Thoracic aorta (tissue), 2 donors: ENCODE results near the gene TMPRSS3. TPM values are rescaled to one million over a fixed set of nuclear protein-coding genes. Genes with fewer than 3 reads are reported as not detected.

Experiments used
- ATAC-seq: fragments of 150-250 bp; one replicate; pipeline ENCODE4 v1.8.0; 2017; ENCODE audit warnings: low read depth; ENCODE audit not compliant: insufficient number of reproducible peaks, low FRiP score
- DNase-seq: peaks from one replicate; pipeline ENCODE4 v3.0.0-alpha.2; 2020; ENCODE audit warnings: low spot score
- H3K27ac ChIP-seq, 2 donors: fragments of 200-600 bp; sonication (generic); 1 replicate in 1 of 2; 2 replicates in 1 of 2; pipeline ENCODE4 v1.5.1; 2016; ENCODE audit warnings: mild to moderate bottlenecking in 2 of 2, moderate library complexity in 2 of 2
- H3K27me3 ChIP-seq: fragments of 200-600 bp; sonication (generic); replicated peaks from 2 replicates; pipeline ENCODE4 v1.6.0; 2016; ENCODE audit warnings: mild to moderate bottlenecking; ENCODE audit not compliant: insufficient read depth
- H3K36me3 ChIP-seq: fragments of 200-600 bp; sonication (generic); one replicate; pipeline ENCODE4 v1.5.1; 2016
- H3K4me1 ChIP-seq, 2 donors: fragments of 200-600 bp; sonication (generic); 1 replicate in 1 of 2; 2 replicates in 1 of 2; pipeline versions ENCODE4 v1.5.1 to v1.6.0; 2016; ENCODE audit warnings: low read depth in 2 of 2, mild to moderate bottlenecking in 1 of 2; ENCODE audit not compliant: control insufficient read depth in 1 of 2
- H3K4me3 ChIP-seq: fragments of 200-600 bp; sonication (generic); 2 replicates; pipeline ENCODE4 v1.5.1; 2016; ENCODE audit warnings: mild to moderate bottlenecking
- H3K9me3 ChIP-seq: fragments of 200-600 bp; sonication (generic); 2 replicates; pipeline ENCODE4 v1.5.1; 2016
- total RNA-seq, 2 donors: library from RNA; depleted of rRNA; stranded (reverse); fragments of >200 nt; gene quantifications; one replicate each; pipeline versions ENCODE4 v1.1.0 to v1.2.3, GENCODE V29; 2016
- TF ChIP-seq, protein P1 (sequence below): fragments of 200-600 bp; sonication (generic); IDR thresholded peaks from one replicate; pipeline ENCODE4 v1.5.1; 2019; ENCODE audit warnings: antibody characterized with exemption

Gene TMPRSS3
- total RNA-seq, 2 donors from 2014 or later, result not detected

DNA sequence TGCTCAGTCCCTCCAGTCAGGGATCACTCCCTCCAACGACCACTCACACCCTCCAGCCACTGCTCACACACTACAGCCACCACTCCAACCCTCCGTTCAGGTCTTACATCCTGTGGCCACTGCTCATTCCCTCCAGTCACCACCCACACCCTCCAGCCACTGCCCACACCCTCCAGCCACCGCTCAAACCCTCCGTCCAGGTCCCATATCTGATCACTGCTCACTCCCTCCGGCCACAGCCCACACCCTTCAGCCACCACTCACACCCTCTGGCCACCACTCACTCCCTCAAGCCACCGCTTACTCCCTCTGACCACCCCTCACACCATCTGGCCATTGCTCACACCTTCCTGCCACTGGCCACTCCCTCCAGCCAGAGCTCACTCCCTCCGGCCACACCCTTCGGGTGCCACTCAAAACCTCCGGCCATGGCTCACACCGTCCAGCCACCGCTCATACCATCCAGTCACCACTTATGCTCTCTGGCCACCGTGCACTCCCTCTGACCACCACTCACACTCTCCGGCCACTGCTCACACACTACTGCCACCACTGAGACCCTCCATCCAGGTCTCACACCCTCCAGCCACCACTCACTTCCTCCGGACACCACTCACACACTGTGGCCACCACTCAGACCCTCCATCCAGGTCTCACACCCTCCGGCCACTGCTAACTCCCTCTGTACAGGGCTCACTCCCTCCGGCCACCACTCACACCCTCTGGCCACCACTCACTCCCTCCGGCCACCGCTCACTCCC lies 24.8 kb downstream of the TMPRSS3 start:
- Histone ChIP-seq H3K27ac (no peak overlapping the region), H3K4me3 (no peak overlapping the region), H3K4me1 (no peaks in the 10 kb centered on the region), H3K36me3 (no peaks in the 10 kb centered on the region), H3K9me3 (no peaks in the 10 kb centered on the region), H3K27me3 (no peaks in the 10 kb centered on the region)
- ATAC-seq, result no peak
- TF ChIP-seq, protein P1, sequence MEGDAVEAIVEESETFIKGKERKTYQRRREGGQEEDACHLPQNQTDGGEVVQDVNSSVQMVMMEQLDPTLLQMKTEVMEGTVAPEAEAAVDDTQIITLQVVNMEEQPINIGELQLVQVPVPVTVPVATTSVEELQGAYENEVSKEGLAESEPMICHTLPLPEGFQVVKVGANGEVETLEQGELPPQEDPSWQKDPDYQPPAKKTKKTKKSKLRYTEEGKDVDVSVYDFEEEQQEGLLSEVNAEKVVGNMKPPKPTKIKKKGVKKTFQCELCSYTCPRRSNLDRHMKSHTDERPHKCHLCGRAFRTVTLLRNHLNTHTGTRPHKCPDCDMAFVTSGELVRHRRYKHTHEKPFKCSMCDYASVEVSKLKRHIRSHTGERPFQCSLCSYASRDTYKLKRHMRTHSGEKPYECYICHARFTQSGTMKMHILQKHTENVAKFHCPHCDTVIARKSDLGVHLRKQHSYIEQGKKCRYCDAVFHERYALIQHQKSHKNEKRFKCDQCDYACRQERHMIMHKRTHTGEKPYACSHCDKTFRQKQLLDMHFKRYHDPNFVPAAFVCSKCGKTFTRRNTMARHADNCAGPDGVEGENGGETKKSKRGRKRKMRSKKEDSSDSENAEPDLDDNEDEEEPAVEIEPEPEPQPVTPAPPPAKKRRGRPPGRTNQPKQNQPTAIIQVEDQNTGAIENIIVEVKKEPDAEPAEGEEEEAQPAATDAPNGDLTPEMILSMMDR, result no peak
- no peak for DNase-seq

DNA sequence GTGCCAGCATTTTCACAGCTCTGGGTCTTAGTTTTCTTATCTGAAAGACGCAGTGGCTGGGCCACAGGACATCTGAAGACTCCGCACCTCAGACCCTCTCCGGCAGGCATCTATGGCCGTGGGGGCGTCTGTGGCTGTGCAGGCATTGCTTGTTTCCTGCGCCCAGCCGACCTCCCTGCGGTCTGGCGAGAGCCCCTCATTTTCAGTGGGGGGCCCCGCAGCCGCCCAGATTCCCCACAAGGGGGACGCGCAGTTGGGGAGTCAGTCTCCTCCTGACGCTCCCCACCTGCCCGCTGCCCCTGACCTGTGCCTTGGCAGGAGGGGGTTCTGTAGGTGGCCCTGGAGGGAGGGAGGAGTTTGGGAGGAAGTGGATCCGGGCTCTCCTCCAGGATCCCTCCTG lies 26.0 kb downstream of the TMPRSS3 start:
- TF ChIP-seq, protein P1, result no peak
- ATAC-seq, result no peak
- no peak overlapping the region for H3K27ac ChIP-seq
- H3K4me3 ChIP-seq, result no peak overlapping the region
- H3K36me3 ChIP-seq, result no peaks in the 10 kb centered on the region
- H3K27me3 ChIP-seq, result no peaks in the 10 kb centered on the region
- H3K4me1 ChIP-seq, result no peaks in the 10 kb centered on the region
- no peaks in the 10 kb centered on the region for H3K9me3 ChIP-seq
- DNase-seq, result no peak

DNA sequence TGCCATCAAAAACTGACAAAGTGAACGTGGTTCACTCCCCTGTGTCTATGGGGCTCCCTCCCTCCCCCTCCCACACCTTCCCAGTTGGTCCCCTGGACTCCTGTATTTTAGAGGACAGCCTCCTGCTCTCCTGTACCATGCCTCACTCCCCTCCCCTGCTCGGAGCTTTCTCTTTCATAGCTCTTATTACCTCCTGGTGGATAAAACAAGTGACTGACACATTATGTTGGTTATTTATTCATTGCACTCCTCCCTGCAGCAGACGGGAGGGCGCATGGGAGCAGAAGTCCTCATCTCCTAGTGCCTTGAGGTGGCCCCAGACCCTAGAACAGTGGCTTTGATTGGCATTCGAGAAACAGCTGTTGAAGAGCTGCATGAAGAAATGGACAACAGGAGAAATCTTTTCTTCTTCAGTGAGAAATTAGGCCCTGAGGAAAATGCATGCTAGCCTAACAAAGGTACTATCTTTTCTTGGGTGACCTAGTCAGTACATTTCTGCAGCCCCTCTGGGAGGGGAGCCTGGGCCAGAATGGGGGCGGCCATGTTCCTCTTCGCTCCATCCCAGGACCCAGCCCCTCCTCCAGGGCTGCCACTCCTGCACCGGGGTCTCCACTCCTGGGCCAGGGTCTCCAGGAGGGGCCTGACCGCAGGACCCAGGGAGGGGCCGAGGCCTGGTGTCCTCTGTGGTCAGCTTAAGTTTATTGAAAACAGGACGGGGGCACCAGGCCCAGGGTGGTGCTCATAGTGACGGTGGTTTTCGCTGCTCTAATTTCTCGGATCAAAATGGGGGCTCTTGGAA lies 28.3 kb downstream of the TMPRSS3 start:
- Histone ChIP-seq H3K9me3 (no peaks in the 10 kb centered on the region), H3K27me3 (no peaks in the 10 kb centered on the region), H3K4me3 (no peak overlapping the region), H3K36me3 (no peaks in the 10 kb centered on the region), H3K4me1 (no peaks in the 10 kb centered on the region), H3K27ac (no peak overlapping the region)
- TF ChIP-seq, protein P1, result no peak
- DNase-seq (no peak), ATAC-seq (no peak)

DNA sequence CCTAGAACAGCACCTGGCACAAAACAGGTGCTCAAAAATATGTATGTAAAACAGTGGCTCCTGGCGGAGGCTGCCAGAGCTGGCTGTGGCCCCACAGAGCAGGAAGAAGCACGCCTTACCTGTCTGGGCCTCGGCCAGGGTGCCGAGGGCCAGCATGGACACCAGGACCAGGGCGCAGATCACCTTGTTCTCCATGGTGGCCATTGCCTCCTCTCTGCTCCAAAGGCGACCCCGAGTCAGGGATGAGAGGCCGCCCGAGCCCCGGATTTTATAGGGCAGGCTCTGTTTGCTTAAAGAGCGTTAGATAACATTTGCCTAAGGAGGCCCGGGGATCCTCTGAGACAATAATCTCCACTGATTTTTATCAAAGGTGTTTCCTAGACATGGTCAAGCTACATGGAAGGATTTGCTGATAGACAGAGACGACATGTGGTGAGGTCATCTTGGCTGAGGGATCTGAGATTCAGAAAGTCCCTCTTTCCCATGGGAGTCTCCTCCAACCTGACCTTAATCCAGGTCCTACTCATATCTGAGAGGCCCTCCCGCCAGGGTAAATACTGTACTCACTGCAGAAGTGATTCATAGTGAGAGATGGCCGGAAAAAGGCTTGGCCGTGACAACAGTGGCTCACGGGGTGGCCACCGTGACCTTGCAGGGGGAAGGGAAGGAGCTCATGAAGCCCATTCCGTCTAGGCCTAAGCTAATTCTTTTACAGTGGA lies 29.4 kb downstream of the TMPRSS3 start, which contains the start of gene TFF1:
Gene TFF1, minus strand, starts transcription at position 244 of the 719 bp plus-strand sequence. Its CDS starts 40 bp downstream, at position 204.
- Histone ChIP-seq H3K27ac (no peak within 1 kb of the TSS), H3K9me3 (no peaks in the 10 kb centered on the region), H3K4me3 (no peak within 1 kb of the TSS), H3K4me1 (no peaks in the 10 kb centered on the region), H3K36me3 (no peaks in the 10 kb centered on the region), H3K27me3 (no peaks in the 10 kb centered on the region)
- TF ChIP-seq, protein P1, result no peak
- ATAC-seq (no peak), DNase-seq (no peak)

DNA sequence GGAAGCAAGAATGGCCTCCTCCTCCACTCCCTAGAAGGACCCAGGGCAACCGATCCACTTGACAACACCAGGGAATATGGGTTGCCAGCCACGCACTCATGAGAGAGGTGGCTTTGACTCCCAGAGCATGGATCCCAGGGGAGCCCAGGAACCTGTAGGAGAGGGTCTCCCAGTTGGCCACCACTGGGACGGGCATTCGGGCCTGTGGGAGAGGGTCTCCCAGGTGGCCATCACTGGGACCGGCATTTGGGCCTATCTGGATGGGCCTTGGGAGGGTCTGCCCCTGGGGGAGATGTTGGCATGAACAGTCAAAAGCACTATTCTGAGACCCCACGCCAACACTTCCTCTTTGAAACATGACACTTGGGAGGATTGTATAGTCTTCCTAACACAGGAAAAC lies 30.1 kb downstream of the TMPRSS3 start:
- DNase-seq (no peak), ATAC-seq (no peak)
- Histone ChIP-seq H3K4me3 (no peak overlapping the region), H3K27ac (no peak overlapping the region), H3K9me3 (no peaks in the 10 kb centered on the region), H3K4me1 (no peaks in the 10 kb centered on the region), H3K27me3 (no peaks in the 10 kb centered on the region), H3K36me3 (no peaks in the 10 kb centered on the region)
- TF ChIP-seq, protein P1, result no peak
